Measurements from ENCODE around the gene SSTR5.

SSTR5 gene

DNA sequence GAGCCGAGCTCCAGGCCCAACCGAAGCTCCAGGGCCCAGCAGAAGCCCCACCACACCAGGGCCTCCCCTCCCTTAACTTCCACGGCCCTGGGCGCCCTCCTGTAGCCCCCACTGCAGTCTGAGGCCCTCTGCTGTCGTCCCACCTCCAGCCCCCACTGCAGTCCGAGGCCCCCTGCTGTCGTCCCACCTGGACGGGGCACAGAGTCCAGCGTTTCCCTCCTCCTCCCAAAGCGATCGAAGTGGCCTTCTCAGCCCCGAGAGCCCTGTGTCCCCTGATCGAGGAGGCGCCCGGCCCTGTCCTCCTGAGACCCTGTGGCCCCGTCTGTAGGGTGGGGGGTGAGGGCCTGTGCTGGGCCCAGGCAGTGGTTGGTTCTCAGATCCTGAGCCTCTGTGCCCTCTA is 54.6 kb downstream of the SSTR5 start:
- no peak for DNase-seq

GRCh38 chr16:1127971-1128715 is 55.6 kb downstream of the SSTR5 start:
- DNase-seq, result no peak

GRCh38 chr16:1129106-1129960 is 56.8 kb downstream of the SSTR5 start:
- no peak for DNase-seq

DNA sequence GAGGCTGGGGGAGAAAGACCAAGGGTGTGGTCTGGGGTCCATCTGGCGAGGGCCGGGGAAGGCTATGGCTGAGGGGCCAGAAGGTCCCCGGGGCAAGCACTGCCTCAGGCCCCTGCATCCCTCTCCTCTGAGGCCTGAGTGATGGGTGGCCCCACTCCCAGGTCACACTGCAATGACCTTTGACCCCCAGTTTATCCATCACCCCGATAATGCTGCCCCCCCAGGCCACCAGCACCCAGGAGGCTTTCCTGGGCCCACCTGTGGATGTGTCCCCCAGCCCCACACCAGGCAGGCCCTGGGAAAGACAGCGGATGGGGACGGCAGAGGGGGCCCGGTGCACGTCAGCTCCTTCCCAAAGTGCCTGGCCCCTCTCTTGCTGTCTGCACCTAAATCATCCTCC is 57.8 kb downstream of the SSTR5 start:
- no peak for DNase-seq

All from stimulated activated CD4-positive, alpha-beta T cell treated with anti-CD3 and anti-CD28 coated beads, Interleukin-15, amount 100 ng/mL, for 24 hours (primary cell).